Measurements from ENCODE around the gene IL34. TPM values are rescaled to one million over a fixed set of nuclear protein-coding genes. Genes with fewer than 3 reads are reported as not detected.

Gene IL34
- total RNA-seq, 1 donor from 2014 or later, result not detected

GRCh38 chr16:70703041-70703834 lies 56.9 kb downstream of the IL34 start:
- no peak overlapping the region for H3K27ac Mint-ChIP-seq
- no peaks in the 10 kb centered on the region for H3K9me3 Mint-ChIP-seq
- H3K4me1 Mint-ChIP-seq (ENCODE audit: low read depth), result no peaks in the 10 kb centered on the region
- no peak for DNase-seq (ENCODE audit: low spot score)
- no peaks in the 10 kb centered on the region for H3K27me3 Mint-ChIP-seq (ENCODE audit: insufficient read depth)
- intact Hi-C loops (cut with micrococcal nuclease), result no loop called here
- no peak overlapping the region for H3K4me3 Mint-ChIP-seq
- H3K36me3 Mint-ChIP-seq (ENCODE audit: low read depth), result no peaks in the 10 kb centered on the region

GRCh38 chr16:70703835-70704381 lies 57.5 kb downstream of the IL34 start:
- H3K9me3 Mint-ChIP-seq, result no peaks in the 10 kb centered on the region
- DNase-seq (ENCODE audit: low spot score), result no peak
- no peak overlapping the region for H3K4me3 Mint-ChIP-seq
- intact Hi-C loops (cut with micrococcal nuclease), result no loop called here
- H3K4me1 Mint-ChIP-seq (ENCODE audit: low read depth), result no peaks in the 10 kb centered on the region
- H3K27ac Mint-ChIP-seq, result no peak overlapping the region
- no peaks in the 10 kb centered on the region for H3K36me3 Mint-ChIP-seq (ENCODE audit: low read depth)
- no peaks in the 10 kb centered on the region for H3K27me3 Mint-ChIP-seq (ENCODE audit: insufficient read depth)

- no peaks in the 10 kb centered on the region for H3K4me1 Mint-ChIP-seq (ENCODE audit: low read depth)
Observed at GRCh38 chr16:70704586-70704985, 58.2 kb downstream of the IL34 start.

GRCh38 chr16:70705056-70705455 lies 58.7 kb downstream of the IL34 start:
- DNase-seq (ENCODE audit: low spot score), result no peak
- intact Hi-C loops (cut with micrococcal nuclease), result no loop called here
- no peaks in the 10 kb centered on the region for H3K36me3 Mint-ChIP-seq (ENCODE audit: low read depth)
- H3K4me1 Mint-ChIP-seq (ENCODE audit: low read depth), result no peaks in the 10 kb centered on the region
- no peak overlapping the region for H3K4me3 Mint-ChIP-seq
- H3K9me3 Mint-ChIP-seq, result no peaks in the 10 kb centered on the region
- H3K27me3 Mint-ChIP-seq (ENCODE audit: insufficient read depth), result no peaks in the 10 kb centered on the region
- no peak overlapping the region for H3K27ac Mint-ChIP-seq

More at GRCh38 chr16:70704586-70704985, 58.2 kb downstream of the IL34 start:
- no peak overlapping the region for H3K4me3 Mint-ChIP-seq
- no peaks in the 10 kb centered on the region for H3K27me3 Mint-ChIP-seq (ENCODE audit: insufficient read depth)
- H3K9me3 Mint-ChIP-seq, result no peaks in the 10 kb centered on the region
- intact Hi-C loops (cut with micrococcal nuclease), result no loop called here
- H3K27ac Mint-ChIP-seq, result no peak overlapping the region
- H3K36me3 Mint-ChIP-seq (ENCODE audit: low read depth), result no peaks in the 10 kb centered on the region
- DNase-seq (ENCODE audit: low spot score), result no peak

GRCh38 chr16:70706948-70707465 lies 60.6 kb downstream of the IL34 start:
- intact Hi-C loops (cut with micrococcal nuclease), result no loop called here
- Mint-ChIP-seq H3K27me3 (ENCODE audit: insufficient read depth) (no peaks in the 10 kb centered on the region), H3K27ac (no peak overlapping the region), H3K4me1 (ENCODE audit: low read depth) (no peaks in the 10 kb centered on the region), H3K9me3 (no peaks in the 10 kb centered on the region), H3K4me3 (no peak overlapping the region), H3K36me3 (ENCODE audit: low read depth) (no peaks in the 10 kb centered on the region)
- no peak for DNase-seq (ENCODE audit: low spot score)

- Mint-ChIP-seq H3K4me1 (ENCODE audit: low read depth) (no peaks in the 10 kb centered on the region), H3K27me3 (ENCODE audit: insufficient read depth) (no peaks in the 10 kb centered on the region), H3K4me3 (no peak overlapping the region), H3K9me3 (no peaks in the 10 kb centered on the region), H3K27ac (peak overlapping the region; percentile 12), H3K36me3 (ENCODE audit: low read depth) (no peaks in the 10 kb centered on the region)
- intact Hi-C loops (cut with micrococcal nuclease), result no loop called here
- no peak for DNase-seq (ENCODE audit: low spot score)
Observed at GRCh38 chr16:70708366-70709246, 62.2 kb downstream of the IL34 start.

GRCh38 chr16:70709457-70709856 lies 63.1 kb downstream of the IL34 start:
- Mint-ChIP-seq H3K9me3 (no peaks in the 10 kb centered on the region), H3K27me3 (ENCODE audit: insufficient read depth) (no peaks in the 10 kb centered on the region), H3K27ac (no peak overlapping the region), H3K4me3 (no peak overlapping the region), H3K4me1 (ENCODE audit: low read depth) (no peaks in the 10 kb centered on the region), H3K36me3 (ENCODE audit: low read depth) (no peaks in the 10 kb centered on the region)
- intact Hi-C loops (cut with micrococcal nuclease), result no loop called here
- DNase-seq (ENCODE audit: low spot score), result no peak

GRCh38 chr16:70709942-70710341 lies 63.6 kb downstream of the IL34 start:
- H3K4me3 Mint-ChIP-seq, result no peak overlapping the region
- no peak for DNase-seq (ENCODE audit: low spot score)
- no peaks in the 10 kb centered on the region for H3K36me3 Mint-ChIP-seq (ENCODE audit: low read depth)
- no peaks in the 10 kb centered on the region for H3K4me1 Mint-ChIP-seq (ENCODE audit: low read depth)
- no peak overlapping the region for H3K27ac Mint-ChIP-seq
- H3K27me3 Mint-ChIP-seq (ENCODE audit: insufficient read depth), result no peaks in the 10 kb centered on the region
- no peaks in the 10 kb centered on the region for H3K9me3 Mint-ChIP-seq
- intact Hi-C loops (cut with micrococcal nuclease), result no loop called here

Other genes starting within 250 kb of the IL34 start
- gene ST3GAL2, start 207.5 kb upstream of the IL34 start, total RNA-seq, result 35.6 and 37.7 TPM in 2 replicates
- 19.7 and 21.0 TPM in 2 replicates for gene FCSK, start 192.0 kb upstream of the IL34 start, total RNA-seq
- 42.5 and 44.1 TPM in 2 replicates for gene COG4, start 123.0 kb upstream of the IL34 start, total RNA-seq
- 532 and 545 TPM in 2 replicates for gene SF3B3, start 122.7 kb upstream of the IL34 start, total RNA-seq
- gene MTSS2, start 39.5 kb downstream of the IL34 start, total RNA-seq, result 2.0 and 3.5 TPM in 2 replicates
- gene VAC14, start 154.6 kb downstream of the IL34 start, total RNA-seq, result 36.6 and 37.5 TPM in 2 replicates

Data from activated T-helper 1 cell treated with anti-CD3 and anti-CD28 coated beads, Interleukin-12 subunit alpha, Interleukin-12 subunit beta, Interleukin-2, Interleukin-4 antibody, amounts not matched to agents 30 ng/mL and 10 ng/mL and 1 ng/mL, durations not matched to agents 14 hours and 24 hours and 36 hours (primary cell).